Stimulated activated naive B cell treated with anti-CD40 and anti-IgM and Interleukin-4, amounts not matched to agents 10 μg/mL and 1 μg/mL and 100 μg/mL, for 72 hours (primary cell): Measurements from ENCODE around the gene ITM2C.
A peak's percentile ranks its signal among the peaks of the same experiment; 100 is the strongest.

Experiments used
- ATAC-seq, 2 donors: fragments of 150-1000 bp; cut with Tn5 transposase; replicated peaks; 2 replicates each; pipeline ENCODE4 v1.10.0; 2021; ENCODE audit warnings: moderate library complexity in 1 of 2
- DNase-seq: peaks from one replicate; pipeline ENCODE4 v3.0.0; 2021
- H3K27ac Mint-ChIP-seq: one replicate; pipeline ENCODE4 v1.8.0; 2022; ENCODE audit warnings: mild to moderate bottlenecking, mixed read lengths
- H3K27me3 Mint-ChIP-seq, 2 donors: one replicate each; pipeline ENCODE4 v1.8.0; 2022; ENCODE audit warnings: mixed read lengths in 2 of 2
- H3K36me3 Mint-ChIP-seq, 2 donors: one replicate each; pipeline ENCODE4 v1.8.0; 2022; ENCODE audit warnings: mixed read lengths in 2 of 2, mild to moderate bottlenecking in 1 of 2
- H3K4me1 Mint-ChIP-seq, 2 donors: one replicate each; pipeline ENCODE4 v1.8.0; 2022; ENCODE audit warnings: mixed read lengths in 2 of 2, mild to moderate bottlenecking in 1 of 2
- H3K4me3 Mint-ChIP-seq, 2 donors: one replicate each; pipeline ENCODE4 v1.8.0; 2022; ENCODE audit warnings: mild to moderate bottlenecking in 2 of 2, mixed read lengths in 2 of 2, moderate library complexity in 1 of 2
- H3K9me3 Mint-ChIP-seq, 2 donors: one replicate each; pipeline ENCODE4 v1.8.0; 2022; ENCODE audit warnings: mixed read lengths in 2 of 2, mild to moderate bottlenecking in 1 of 2

Gene ITM2C

DNA sequence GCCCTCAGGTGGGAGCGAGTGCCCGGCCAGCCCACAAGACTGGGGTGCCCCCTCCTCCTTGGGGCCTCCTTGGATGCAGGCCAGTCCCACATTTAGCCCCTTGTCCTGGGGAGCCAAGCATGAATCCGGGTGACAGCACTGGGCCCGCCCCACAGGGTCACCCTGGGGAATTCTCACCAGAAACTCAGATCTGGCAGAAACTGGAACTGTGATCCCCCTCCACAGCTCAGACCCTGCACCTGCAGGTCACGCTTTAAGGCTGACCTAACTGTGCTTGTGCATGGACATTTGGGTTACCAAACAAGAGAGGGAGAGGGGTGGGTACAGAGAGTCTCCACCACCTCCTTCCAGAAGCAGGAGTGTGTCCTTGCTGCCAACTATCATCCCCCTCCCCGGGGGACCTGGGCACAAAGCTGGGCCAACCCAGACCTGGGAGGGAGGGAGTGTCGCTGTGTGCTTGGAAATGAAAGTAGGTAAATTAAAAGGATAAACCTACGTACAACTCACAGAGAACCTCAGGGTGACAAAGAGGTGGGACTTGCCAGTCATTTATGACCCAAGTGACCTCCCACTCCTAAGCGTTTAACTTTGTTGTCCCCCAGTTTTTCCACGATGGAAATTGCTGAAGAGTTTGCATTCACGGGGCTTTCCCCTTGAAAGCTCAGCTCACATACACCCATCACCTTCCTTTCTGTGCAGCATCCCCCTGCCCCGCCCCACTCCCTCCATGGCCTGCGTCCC lies 9.1 kb downstream of the ITM2C start:
- Mint-ChIP-seq H3K4me3 (peak overlapping the region; percentile 80 to 81), H3K27ac (peak overlapping the region; percentile 90), H3K9me3 (no peaks in the 10 kb centered on the region), H3K36me3 (peaks cover 6 to 7% of the 10 kb centered on the region in 2 donors), H3K27me3 (no peaks in the 10 kb centered on the region), H3K4me1 (peaks cover 75 to 99% of the 10 kb centered on the region in 2 donors)
- peak; percentile 84 for DNase-seq
- ATAC-seq, result peak; percentile 80 to 83

DNA sequence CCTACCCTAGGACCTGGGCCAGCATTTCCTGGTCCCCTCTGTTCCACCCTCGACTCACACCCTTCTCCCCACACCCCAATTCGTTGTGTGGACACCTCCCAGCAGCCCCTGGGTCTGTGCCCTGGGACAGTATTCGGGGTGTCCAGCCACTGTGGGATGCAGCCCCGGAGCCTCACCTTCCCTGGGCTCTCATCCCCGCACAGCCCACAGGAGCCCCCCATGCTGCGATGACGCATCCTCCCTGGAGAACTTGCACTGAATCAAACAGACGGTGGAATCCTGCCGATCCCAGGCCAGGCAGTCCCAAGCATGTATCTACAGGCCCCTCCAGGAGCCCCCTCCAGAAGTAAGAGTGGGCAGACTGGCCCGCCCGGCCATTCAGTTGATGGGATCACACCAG lies 9.7 kb downstream of the ITM2C start:
- Mint-ChIP-seq H3K27ac (peak overlapping the region; percentile 90), H3K27me3 (no peaks in the 10 kb centered on the region), H3K9me3 (no peaks in the 10 kb centered on the region), H3K36me3 (peaks cover 6 to 7% of the 10 kb centered on the region in 2 donors), H3K4me3 (peak overlapping the region; percentile 80 to 81), H3K4me1 (peaks cover 78 to 99% of the 10 kb centered on the region in 2 donors)
- ATAC-seq (no peak), DNase-seq (no peak)

DNA sequence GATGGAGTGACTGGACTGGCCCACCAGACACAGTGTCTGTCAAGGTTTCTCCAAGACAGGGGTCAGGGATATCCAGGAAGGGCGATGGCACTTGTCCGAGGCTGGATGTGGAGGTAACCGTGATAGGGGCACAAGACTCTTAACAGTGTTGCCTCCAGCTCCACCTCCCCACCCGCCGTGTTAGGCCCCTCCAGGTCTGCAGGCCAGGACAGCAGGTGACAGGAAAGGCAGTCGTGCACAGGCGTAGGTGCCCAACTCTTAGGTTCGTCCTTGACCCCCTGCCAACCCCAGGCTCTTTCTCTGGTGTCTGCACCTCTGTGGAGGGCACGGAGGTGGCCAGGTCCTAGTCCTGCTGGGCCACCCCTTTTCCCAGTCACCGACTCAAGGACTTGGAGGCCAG lies 10.1 kb downstream of the ITM2C start:
- Mint-ChIP-seq H3K36me3 (peaks cover 6 to 7% of the 10 kb centered on the region in 2 donors), H3K27me3 (no peaks in the 10 kb centered on the region), H3K4me3 (peak overlapping the region; percentile 7 to 81), H3K27ac (peak overlapping the region; percentile 90), H3K4me1 (peaks cover 76 to 95% of the 10 kb centered on the region in 2 donors), H3K9me3 (no peaks in the 10 kb centered on the region)
- ATAC-seq (no peak), DNase-seq (no peak)

DNA sequence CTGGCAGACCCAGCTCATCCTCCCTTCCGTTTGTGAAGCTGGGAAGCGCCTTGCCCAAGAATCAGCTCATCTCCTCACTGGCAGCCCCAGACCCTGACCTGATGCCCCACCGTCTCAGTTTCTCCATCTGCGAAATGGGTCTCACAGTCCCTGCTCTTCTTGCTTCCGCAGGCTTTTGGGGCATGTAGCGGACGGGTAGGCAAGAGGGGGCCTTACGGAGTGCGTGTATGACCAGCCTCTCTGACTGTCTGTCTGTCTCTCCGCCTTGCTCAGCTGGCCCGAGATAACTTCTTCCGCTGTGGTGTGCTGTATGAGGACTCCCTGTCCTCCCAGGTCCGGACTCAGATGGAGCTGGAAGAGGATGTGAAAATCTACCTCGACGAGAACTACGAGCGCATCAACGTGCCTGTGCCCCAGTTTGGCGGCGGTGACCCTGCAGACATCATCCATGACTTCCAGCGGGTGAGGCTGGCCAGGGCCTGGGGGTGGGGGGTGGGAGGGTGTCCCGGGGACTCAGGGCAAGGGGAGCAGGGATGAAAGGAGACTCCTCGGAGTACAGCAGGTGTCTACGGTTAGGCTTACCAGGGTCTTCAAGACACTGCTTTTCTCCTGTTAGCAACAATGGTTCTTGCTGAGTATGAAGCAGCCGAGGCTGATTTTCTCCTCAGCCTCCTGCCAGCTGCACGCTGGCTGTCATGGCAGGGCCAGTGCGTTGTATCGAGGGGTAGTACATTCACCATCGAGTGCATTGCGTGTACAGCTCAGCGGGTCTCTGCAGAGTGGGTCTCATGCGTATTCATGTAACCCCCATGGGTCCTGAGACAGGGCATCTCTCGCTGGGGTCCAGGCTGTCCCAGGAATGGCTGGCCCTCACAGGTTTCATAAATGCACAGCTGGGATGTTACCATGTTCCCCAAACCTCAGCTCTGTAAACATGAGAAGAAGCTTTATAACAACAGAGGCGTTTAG lies 10.9 kb downstream of the ITM2C start:
- Mint-ChIP-seq H3K4me3 (peak overlapping the region in 1 of 2 donors; percentile 7), H3K36me3 (peaks cover 6 to 7% of the 10 kb centered on the region in 2 donors), H3K27me3 (no peaks in the 10 kb centered on the region), H3K27ac (peak overlapping the region; percentile 47), H3K4me1 (peaks cover 69 to 87% of the 10 kb centered on the region in 2 donors), H3K9me3 (no peaks in the 10 kb centered on the region)
- DNase-seq (no peak), ATAC-seq (no peak)

DNA sequence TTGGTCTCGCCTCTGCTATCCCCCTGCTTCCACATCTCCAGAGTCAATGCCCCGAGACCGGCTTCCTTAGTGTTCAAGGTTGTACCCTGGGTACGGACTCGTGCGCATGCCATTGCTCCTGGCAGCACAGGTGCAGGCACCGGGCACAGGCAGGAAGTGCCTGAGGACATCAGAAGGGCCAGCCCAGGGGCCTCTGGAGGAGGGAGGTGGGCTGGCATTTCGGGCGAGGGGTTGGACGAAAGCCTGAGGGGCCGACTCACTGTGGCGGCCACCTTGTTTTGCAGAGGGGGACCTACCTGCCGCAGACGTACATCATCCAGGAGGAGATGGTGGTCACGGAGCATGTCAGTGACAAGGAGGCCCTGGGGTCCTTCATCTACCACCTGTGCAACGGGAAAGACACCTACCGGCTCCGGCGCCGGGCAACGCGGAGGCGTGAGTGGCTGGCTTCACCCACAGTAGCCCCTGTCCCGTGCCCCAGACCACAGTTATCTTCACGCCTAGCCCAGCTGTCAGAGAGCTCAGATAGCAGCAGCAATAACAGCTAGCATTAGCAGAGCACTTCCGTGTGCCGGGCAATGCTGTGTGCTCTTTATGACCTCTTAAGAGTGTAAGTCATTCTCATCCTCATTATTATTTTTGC lies 12.5 kb downstream of the ITM2C start:
- Mint-ChIP-seq H3K27ac (peak overlapping the region; percentile 70), H3K9me3 (no peaks in the 10 kb centered on the region), H3K4me3 (peak overlapping the region; percentile 22 to 79), H3K36me3 (peaks cover 6 to 7% of the 10 kb centered on the region in 2 donors), H3K4me1 (peaks cover 61 to 71% of the 10 kb centered on the region in 2 donors), H3K27me3 (no peaks in the 10 kb centered on the region)
- DNase-seq (no peak), ATAC-seq (peak; percentile 0 to 1)

DNA sequence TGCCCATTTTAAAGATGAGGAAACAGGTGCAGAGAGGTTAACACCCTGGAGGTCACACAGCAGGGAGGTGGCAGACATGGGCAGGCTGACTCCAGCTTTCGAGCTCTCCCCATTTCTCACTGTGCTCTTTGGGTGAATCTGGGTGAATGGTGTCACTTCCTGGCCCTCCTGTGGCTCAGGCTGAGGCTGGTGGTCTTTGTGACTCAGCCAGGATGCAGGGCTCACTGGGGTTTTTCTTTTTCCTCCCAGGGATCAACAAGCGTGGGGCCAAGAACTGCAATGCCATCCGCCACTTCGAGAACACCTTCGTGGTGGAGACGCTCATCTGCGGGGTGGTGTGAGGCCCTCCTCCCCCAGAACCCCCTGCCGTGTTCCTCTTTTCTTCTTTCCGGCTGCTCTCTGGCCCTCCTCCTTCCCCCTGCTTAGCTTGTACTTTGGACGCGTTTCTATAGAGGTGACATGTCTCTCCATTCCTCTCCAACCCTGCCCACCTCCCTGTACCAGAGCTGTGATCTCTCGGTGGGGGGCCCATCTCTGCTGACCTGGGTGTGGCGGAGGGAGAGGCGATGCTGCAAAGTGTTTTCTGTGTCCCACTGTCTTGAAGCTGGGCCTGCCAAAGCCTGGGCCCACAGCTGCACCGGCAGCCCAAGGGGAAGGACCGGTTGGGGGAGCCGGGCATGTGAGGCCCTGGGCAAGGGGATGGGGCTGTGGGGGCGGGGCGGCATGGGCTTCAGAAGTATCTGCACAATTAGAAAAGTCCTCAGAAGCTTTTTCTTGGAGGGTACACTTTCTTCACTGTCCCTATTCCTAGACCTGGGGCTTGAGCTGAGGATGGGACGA lies 13.2 kb downstream of the ITM2C start:
- ATAC-seq (peak; percentile 36 to 45), DNase-seq (peak; percentile 36)
- H3K4me3 Mint-ChIP-seq, result peak overlapping the region; percentile 22 to 79
- no peaks in the 10 kb centered on the region for H3K27me3 Mint-ChIP-seq
- H3K36me3 Mint-ChIP-seq, result peaks cover 6 to 7% of the 10 kb centered on the region in 2 donors
- peak overlapping the region; percentile 70 for H3K27ac Mint-ChIP-seq
- no peaks in the 10 kb centered on the region for H3K9me3 Mint-ChIP-seq
- peaks cover 58 to 64% of the 10 kb centered on the region in 2 donors for H3K4me1 Mint-ChIP-seq

DNA sequence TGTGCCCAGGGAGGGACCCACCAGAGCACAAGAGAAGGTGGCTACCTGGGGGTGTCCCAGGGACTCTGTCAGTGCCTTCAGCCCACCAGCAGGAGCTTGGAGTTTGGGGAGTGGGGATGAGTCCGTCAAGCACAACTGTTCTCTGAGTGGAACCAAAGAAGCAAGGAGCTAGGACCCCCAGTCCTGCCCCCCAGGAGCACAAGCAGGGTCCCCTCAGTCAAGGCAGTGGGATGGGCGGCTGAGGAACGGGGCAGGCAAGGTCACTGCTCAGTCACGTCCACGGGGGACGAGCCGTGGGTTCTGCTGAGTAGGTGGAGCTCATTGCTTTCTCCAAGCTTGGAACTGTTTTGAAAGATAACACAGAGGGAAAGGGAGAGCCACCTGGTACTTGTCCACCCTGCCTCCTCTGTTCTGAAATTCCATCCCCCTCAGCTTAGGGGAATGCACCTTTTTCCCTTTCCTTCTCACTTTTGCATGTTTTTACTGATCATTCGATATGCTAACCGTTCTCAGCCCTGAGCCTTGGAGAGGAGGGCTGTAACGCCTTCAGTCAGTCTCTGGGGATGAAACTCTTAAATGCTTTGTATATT lies 14.0 kb downstream of the ITM2C start:
- H3K4me1 Mint-ChIP-seq, result peaks cover 50 to 63% of the 10 kb centered on the region in 2 donors
- H3K4me3 Mint-ChIP-seq, result no peak overlapping the region
- peaks cover 6 to 7% of the 10 kb centered on the region in 2 donors for H3K36me3 Mint-ChIP-seq
- H3K9me3 Mint-ChIP-seq, result no peaks in the 10 kb centered on the region
- no peak for ATAC-seq
- no peak for DNase-seq
- H3K27me3 Mint-ChIP-seq, result no peaks in the 10 kb centered on the region
- peak overlapping the region; percentile 59 for H3K27ac Mint-ChIP-seq

DNA sequence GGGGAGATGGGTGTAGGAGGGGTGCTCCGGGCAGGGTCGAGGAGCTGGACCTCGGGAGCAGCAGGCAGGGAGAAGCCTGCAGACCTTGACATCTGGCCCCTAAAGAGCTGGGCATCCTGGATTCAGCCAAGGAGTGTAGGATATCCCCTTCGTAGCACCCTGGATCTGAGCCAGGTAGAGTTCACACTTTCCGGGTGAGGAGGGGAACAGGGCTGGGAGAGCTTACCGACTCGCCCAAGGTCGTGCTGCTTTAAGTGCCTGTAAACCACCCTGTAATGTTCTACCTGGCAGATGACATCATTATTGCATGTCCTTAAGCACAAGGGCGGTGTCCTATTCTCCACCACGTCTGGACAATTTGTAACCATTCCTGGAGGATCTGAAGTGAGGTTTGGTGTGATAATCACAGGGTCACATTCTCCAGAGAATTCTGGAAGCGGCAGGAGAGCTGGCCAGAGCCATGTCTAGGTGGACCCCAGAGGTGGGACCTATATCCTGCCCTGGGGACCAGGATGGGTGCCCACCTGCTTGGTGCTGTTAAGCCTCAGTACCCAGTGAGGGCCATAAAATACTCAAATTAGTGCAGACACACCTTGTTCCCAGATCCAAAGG lies 14.6 kb downstream of the ITM2C start:
- H3K9me3 Mint-ChIP-seq, result no peaks in the 10 kb centered on the region
- H3K27me3 Mint-ChIP-seq, result no peaks in the 10 kb centered on the region
- peaks cover 6 to 7% of the 10 kb centered on the region in 2 donors for H3K36me3 Mint-ChIP-seq
- DNase-seq, result no peak
- peaks cover 44 to 61% of the 10 kb centered on the region in 2 donors for H3K4me1 Mint-ChIP-seq
- no peak for ATAC-seq
- H3K4me3 Mint-ChIP-seq, result no peak overlapping the region
- no peak overlapping the region for H3K27ac Mint-ChIP-seq

DNA sequence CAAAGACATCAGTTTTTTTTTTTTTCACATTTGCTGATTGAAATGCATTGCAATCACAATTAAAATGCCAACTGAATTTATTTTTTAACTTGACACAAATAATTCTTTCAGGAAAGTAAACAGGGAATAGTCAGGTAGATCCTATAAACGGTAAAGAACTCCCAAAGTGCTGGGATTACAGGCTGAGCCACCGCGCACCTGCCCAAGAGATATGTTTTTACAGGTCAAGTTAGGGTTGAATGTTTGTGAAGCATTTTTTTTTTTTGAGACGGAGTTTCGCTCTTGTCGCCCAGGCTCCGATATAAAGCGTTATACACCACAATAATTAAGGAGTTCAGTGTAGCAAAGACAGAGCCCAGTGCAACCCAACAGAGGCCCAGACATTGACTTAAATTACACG lies 15.1 kb downstream of the ITM2C start:
- no peak for DNase-seq
- ATAC-seq, result no peak
- Mint-ChIP-seq H3K4me1 (peaks cover 39 to 56% of the 10 kb centered on the region in 2 donors), H3K36me3 (peaks cover 6 to 7% of the 10 kb centered on the region in 2 donors), H3K9me3 (no peaks in the 10 kb centered on the region), H3K27ac (no peak overlapping the region), H3K27me3 (no peaks in the 10 kb centered on the region), H3K4me3 (no peak overlapping the region)

DNA sequence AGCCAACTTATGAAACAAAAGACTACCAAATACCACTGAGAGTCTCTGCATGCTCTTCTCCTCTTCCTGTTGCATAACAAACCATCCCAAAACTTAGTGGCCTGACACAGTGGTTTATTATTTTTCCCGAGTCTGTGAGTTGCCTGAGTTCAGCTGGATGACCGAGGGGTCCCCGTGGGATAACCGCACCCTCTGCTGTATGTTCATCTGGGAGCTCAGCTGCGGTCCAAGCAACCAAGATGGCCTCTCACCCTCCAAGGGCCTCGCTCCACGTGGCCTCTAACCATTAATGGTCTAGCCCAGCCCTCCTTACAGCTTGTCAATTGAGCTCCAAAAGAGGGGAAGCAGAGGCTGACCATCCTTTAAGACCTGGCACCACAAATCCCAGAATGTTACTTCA lies 17.1 kb downstream of the ITM2C start:
- peaks cover 0 to under 1% of the 10 kb centered on the region in 2 donors for H3K36me3 Mint-ChIP-seq
- DNase-seq (no peak), ATAC-seq (no peak)
- no peak overlapping the region for H3K4me3 Mint-ChIP-seq
- no peaks in the 10 kb centered on the region for H3K27me3 Mint-ChIP-seq
- peaks cover 34 to 50% of the 10 kb centered on the region in 2 donors for H3K4me1 Mint-ChIP-seq
- H3K9me3 Mint-ChIP-seq, result no peaks in the 10 kb centered on the region
- H3K27ac Mint-ChIP-seq, result peak overlapping the region; percentile 31

DNA sequence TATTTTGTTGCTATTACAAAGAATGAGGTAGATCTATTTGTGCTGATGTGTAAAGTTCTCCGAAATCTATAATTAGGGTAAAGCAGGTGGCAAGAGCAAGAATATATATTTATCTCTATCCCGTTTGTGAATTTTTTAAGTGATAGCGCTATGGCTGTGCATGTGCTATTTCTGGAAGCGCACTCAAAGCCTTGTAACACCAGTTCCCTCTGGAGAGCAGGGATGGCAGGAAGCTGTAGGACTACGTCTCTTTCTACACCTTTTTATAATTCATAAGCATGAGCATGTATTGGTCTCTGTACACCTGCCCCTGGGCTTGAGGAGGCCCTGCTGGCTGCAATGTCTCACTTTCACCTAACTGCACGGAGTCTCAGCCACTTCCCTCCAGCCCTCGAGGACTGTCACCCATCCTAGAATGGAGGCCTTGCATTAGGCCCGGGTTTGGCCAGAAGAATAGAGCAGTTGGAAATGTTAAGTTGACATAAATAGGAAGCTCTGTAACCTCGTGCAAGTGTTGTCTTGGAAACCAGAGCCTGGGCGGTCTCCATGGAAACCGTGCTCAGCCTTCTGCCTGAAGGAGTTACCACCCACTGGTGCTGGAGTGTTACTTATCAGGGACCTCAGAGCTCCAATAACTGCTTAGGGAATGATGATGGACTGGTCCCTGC lies 20.9 kb downstream of the ITM2C start:
- H3K4me3 Mint-ChIP-seq, result no peak overlapping the region
- H3K27ac Mint-ChIP-seq, result peak overlapping the region; percentile 59
- H3K9me3 Mint-ChIP-seq, result peaks cover 4% of the 10 kb centered on the region in 2 donors
- ATAC-seq (peak; percentile 72 to 75), DNase-seq (no peak)
- peaks cover 3 to 4% of the 10 kb centered on the region in 2 donors for H3K27me3 Mint-ChIP-seq
- H3K36me3 Mint-ChIP-seq, result peaks cover 0 to 4% of the 10 kb centered on the region in 2 donors
- peaks cover 14 to 37% of the 10 kb centered on the region in 2 donors for H3K4me1 Mint-ChIP-seq

DNA sequence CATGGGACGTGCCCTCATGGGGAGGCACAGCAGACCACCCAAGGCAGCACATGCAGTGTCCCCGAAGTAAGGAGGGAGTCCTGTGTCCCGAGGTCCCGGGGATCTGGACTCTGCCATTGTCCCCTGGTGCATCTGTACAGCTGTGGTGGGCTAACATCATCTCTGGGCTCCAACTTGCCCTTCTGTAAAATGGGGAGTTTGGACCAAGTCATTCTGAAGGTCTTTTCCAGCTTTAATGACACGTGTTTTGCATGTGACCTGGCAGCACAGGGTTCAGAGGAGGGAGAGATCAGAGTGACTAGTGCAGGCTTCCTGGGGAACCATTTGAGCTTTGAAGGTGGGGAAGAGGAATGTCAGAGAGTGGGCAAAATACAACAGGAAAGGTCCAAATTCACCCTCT lies 21.5 kb downstream of the ITM2C start:
- H3K27ac Mint-ChIP-seq, result no peak overlapping the region
- peaks cover 14 to 43% of the 10 kb centered on the region in 2 donors for H3K4me1 Mint-ChIP-seq
- H3K36me3 Mint-ChIP-seq, result peaks cover 0 to 4% of the 10 kb centered on the region in 2 donors
- DNase-seq, result no peak
- peaks cover 4% of the 10 kb centered on the region in 2 donors for H3K9me3 Mint-ChIP-seq
- peaks cover 6 to 8% of the 10 kb centered on the region in 2 donors for H3K27me3 Mint-ChIP-seq
- ATAC-seq, result no peak
- H3K4me3 Mint-ChIP-seq, result no peak overlapping the region
